Measurements from ENCODE around the gene WHRN.

Gene WHRN

GRCh38 chr9:114365194-114365593, 140.1 kb downstream of the WHRN start:
- DNase-seq (ENCODE audit: low spot score) = no peak

DNA sequence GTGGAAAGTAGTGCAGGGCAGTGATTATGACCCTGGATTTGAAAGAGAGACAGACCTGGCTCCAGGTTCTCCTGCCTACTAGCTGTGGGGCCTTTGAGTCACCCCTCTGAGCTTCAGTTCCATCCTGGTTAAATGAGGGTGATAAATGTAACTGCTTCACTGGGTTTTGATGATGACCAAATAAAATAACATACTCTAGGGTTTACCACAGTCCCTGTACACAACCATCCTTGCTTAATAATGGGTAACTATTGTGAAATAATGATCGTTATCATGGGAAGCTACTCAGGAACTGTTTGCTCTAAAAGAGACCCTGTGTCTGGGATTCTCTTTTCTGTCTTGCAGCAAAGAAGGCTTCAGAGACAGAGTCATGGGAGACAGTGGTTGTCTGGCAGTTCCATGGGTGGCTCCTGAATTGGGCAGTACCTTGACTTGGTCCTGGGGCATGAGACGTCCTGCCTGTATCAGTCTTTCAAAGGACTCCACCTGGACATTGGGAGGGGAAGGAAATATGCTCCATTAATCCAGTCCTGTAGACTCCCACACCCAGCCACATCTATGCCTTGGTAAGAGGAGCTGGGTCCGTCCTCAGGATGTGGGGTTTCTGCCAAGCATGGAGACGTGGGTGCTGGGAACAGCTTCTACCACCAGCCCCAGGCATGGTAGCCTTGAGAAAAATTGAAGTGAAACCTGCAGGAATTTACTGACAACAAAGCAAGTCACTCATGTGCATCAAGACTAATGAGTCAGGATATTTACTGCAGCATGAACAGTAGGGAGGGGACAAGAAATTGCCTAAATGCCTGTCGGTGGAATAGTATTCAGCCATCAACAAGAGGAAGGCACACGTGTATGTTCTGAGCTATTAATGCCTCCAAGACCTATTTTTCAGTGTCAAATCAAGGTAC, 140.9 kb downstream of the WHRN start:
- no peak for DNase-seq (ENCODE audit: low spot score)

- no peak for DNase-seq (ENCODE audit: low spot score)
Measured at GRCh38 chr9:114363424-114363823, 141.8 kb downstream of the WHRN start.

- DNase-seq (ENCODE audit: low spot score) = no peak
Measured at GRCh38 chr9:114362394-114362793, 142.9 kb downstream of the WHRN start.

DNA sequence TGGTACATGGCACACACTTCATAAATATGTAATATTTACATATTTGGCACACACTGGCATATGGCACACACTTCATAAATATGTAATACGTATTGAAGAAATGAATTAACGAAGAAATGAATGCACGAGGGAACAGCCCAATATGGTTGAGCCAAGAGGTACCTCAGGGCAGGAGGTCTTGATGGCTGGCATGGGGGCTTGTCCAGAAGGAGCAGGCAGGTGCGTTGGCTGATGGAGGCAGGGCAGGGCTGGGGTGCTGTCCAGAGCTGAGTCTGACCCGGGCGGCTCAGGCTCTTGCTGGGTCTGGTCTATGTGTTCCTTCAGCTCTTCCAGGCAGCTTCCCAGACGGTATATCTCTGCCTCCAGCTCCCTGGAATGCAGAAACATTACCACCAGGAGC, 143.7 kb downstream of the WHRN start:
- DNase-seq (ENCODE audit: low spot score) = no peak

DNA sequence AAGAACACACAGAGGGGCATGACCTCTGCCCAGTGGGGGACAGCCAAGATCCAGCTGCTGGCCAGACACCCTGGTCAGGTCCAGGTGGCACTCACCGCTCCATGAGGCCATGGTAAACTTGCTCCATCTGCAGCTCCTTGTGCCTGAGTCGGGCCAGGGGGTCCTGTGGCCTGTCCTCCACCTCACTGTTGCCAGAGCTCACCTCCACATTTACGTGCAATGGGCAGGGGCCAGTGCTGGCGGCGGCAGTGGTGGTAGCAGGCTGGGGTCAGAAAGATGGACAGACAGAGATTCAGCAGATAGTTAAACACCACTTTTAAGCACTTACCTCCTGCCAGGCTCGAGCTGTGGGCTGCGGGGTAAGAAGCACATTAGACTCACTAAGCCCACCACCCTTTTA, 145.5 kb downstream of the WHRN start:
- no peak for DNase-seq (ENCODE audit: low spot score)

GRCh38 chr9:114357911-114358328, 147.4 kb downstream of the WHRN start:
- no peak for DNase-seq (ENCODE audit: low spot score)

DNA sequence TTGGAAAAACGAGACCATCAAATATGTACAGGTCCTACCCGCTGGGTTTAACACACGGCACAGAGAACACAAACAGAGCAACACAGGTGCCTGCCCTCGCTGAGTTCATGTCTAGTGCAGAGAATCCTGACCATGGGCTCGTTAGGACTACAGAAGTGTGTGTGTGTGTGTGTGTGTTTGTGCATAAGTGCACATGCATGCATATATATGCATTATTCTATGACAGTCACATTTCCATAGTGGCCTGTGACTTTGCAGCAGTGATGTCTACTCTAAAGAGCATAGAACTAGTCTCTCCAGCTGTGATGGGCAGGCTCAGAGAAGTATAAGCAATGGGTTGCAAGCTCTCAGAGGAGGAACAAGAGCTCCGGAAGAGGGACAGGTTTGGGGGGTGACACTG, 147.9 kb downstream of the WHRN start:
- no peak for DNase-seq (ENCODE audit: low spot score)

DNA sequence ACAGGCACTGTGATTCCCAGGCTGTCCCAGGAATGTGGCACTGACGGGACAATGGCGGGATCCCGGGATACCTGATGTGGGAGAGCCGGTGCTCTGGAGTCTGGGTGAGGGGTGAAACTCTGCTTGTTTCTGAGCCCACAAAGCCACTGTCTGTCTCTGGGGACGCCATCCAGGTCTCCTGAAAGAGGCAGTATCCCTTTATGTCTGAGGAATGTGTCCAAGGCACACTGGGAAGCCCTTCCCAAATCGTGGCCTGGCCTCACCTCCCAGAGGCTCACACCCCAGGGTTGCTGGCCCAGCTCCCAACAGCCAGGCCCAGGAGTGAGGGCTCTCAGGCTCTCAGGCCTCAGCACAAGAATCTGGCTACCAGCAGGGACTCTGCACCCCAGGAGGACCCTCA, 148.5 kb downstream of the WHRN start:
- DNase-seq (ENCODE audit: low spot score) = no peak

DNA sequence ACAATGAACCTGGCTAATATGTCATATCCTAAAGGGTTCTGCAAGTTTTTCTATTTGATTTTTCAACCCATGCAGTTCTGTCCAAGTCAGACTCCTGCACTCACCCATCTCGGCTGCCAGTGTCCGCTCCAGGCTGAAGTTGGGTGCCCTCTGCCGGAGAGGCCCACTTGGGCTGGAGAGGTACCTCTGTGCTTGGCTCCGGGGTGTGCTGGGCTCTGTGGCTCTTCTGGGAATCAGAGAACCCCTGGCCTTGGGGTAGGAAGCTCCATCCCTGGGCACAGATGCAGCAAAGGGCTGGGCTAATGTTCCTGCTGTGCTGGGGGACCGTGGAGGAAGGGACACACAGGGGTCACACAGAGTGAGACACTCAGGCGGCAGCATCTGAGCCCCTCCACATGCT, 149.5 kb downstream of the WHRN start:
- DNase-seq (ENCODE audit: low spot score) = no peak
